GM19467 (cell line): ENCODE data around the gene PAFAH1B1.
"Not testable (repeated sequence)": the region's sequence is repeated elsewhere in the genome, so short reads cannot be mapped to it uniquely, and the experiment has no call there.

Experiments used
- ATAC-seq: cut with Tn5 transposase; IDR thresholded peaks from one replicate; pipeline ENCODE4 v1.9.1; 2021; ENCODE audit warnings: mild to moderate bottlenecking, moderate library complexity; ENCODE audit not compliant: unreplicated experiment

PAFAH1B1 gene

GRCh38 chr17:2593821-2594721, 617 bp downstream of the PAFAH1B1 start:
- peak; percentile 39 for ATAC-seq

GRCh38 chr17:2594722-2595599, 1.5 kb downstream of the PAFAH1B1 start:
- ATAC-seq: no peak

GRCh38 chr17:2595716-2596115, 2.3 kb downstream of the PAFAH1B1 start:
- ATAC-seq: no peak

- ATAC-seq: no peak
These were observed 4.7 kb downstream of the PAFAH1B1 start for GRCh38 chr17:2598166-2598565.

GRCh38 chr17:2602597-2603017, 9.2 kb downstream of the PAFAH1B1 start:
- ATAC-seq: no peak

GRCh38 chr17:2608350-2608913, 15.0 kb downstream of the PAFAH1B1 start:
- no peak for ATAC-seq

GRCh38 chr17:2609091-2609490, 15.6 kb downstream of the PAFAH1B1 start:
- ATAC-seq: no peak

GRCh38 chr17:2610195-2611175, 17.0 kb downstream of the PAFAH1B1 start:
- no peak for ATAC-seq

- no peak for ATAC-seq
These were observed 18.2 kb downstream of the PAFAH1B1 start for GRCh38 chr17:2611627-2612026.

GRCh38 chr17:2612630-2613029, 19.2 kb downstream of the PAFAH1B1 start:
- no peak for ATAC-seq

GRCh38 chr17:2613089-2613808, 19.8 kb downstream of the PAFAH1B1 start:
- no peak for ATAC-seq

GRCh38 chr17:2615882-2616281, 22.4 kb downstream of the PAFAH1B1 start:
- ATAC-seq: no peak

GRCh38 chr17:2621241-2621640, 27.8 kb downstream of the PAFAH1B1 start:
- no peak for ATAC-seq

GRCh38 chr17:2621951-2622405, 28.5 kb downstream of the PAFAH1B1 start:
- ATAC-seq: not testable (repeated sequence)

- ATAC-seq: not testable (repeated sequence)
These were observed 29.4 kb downstream of the PAFAH1B1 start for GRCh38 chr17:2622721-2623301.

GRCh38 chr17:2624292-2624731, 30.9 kb downstream of the PAFAH1B1 start:
- ATAC-seq: no peak

- ATAC-seq: not testable (repeated sequence)
These were observed 33.3 kb downstream of the PAFAH1B1 start for GRCh38 chr17:2626626-2627219.

GRCh38 chr17:2628922-2629321, 35.5 kb downstream of the PAFAH1B1 start:
- ATAC-seq: not testable (repeated sequence)
